Activated T-cell treated with anti-CD3 and anti-CD28 coated beads, Interleukin-2, amount 50 U/mL, for 4 hours (primary cell): ENCODE results near the gene PFDN1. TPM values are rescaled to one million over a fixed set of nuclear protein-coding genes. Genes with fewer than 3 reads are reported as not detected.

Experiments
- ATAC-seq, 2 donors: fragments of 200-7000 bp; cut with Tn5 transposase; one replicate each; pipeline ENCODE4 v1.10.0; 2021
- DNase-seq: peaks from one replicate; pipeline ENCODE4 v3.0.0-alpha.2; 2020
- H3K27me3 Mint-ChIP-seq: one replicate; pipeline ENCODE4 v1.8.0; 2021; ENCODE audit warnings: low read depth, mixed read lengths
- H3K36me3 Mint-ChIP-seq: one replicate; pipeline ENCODE4 v1.8.0; 2022; ENCODE audit warnings: mixed read lengths; ENCODE audit not compliant: insufficient read depth
- H3K4me1 Mint-ChIP-seq: one replicate; pipeline ENCODE4 v1.8.0; 2021; ENCODE audit warnings: low read depth, mixed read lengths
- H3K4me3 Mint-ChIP-seq: one replicate; pipeline ENCODE4 v1.8.0; 2021; ENCODE audit warnings: mild to moderate bottlenecking, moderate library complexity, mixed read lengths
- H3K9me3 Mint-ChIP-seq: one replicate; pipeline ENCODE4 v1.8.0; 2021; ENCODE audit warnings: mixed read lengths
- total RNA-seq, 3 donors: library from RNA; stranded (reverse); gene quantifications; one replicate each; pipeline ENCODE4 v1.2.1, GENCODE V29; 2021

PFDN1 gene
- total RNA-seq, 3 donors from 2014 or later, result 54.1 to 58.8 (median 55.7) TPM

DNA sequence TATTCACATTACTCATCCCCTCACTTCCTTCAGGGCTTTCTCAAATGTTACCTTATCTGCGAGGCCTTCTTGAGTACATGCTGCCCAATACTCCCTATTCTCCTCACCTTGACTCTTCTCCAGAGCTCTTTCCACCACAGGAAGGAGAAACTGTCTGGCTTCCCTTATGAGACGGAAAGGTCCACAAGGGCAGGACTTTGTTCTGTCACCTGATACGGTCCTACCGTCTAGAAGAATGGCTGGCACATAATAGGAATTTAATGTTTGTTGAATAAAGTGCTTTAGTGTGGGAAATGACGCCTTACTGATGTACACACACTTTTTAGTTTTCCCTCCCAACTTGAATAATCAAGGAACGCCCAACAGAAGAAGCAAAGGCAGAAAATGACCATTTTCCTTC, 52.5 kb downstream of the PFDN1 start:
- no peak for DNase-seq
- H3K9me3 Mint-ChIP-seq, result no peaks in the 10 kb centered on the region
- H3K4me3 Mint-ChIP-seq, result no peak overlapping the region
- peaks cover 36% of the 10 kb centered on the region for H3K4me1 Mint-ChIP-seq
- H3K36me3 Mint-ChIP-seq, result peaks cover 6% of the 10 kb centered on the region
- ATAC-seq, result no peak
- no peaks in the 10 kb centered on the region for H3K27me3 Mint-ChIP-seq

DNA sequence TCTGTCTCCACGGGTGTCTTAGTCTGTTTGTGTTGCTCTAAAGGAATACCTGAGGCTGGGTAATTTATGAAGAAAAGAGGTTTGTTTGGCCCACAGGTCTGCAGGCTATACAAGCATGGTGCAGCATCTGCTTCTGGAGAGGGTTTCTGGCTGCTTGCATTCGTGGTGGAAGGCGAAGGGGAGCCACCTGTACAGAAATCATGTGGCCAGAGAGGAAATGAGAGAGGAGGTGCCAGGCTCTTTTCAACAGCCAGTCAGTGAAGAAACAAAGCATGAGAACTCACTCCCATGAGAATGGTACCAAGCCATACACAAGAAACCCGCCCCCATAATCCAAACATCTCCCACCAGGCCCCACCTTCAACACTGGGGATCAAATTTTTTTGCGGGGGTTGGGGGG, 53.4 kb downstream of the PFDN1 start:
- no peak for ATAC-seq
- H3K4me3 Mint-ChIP-seq, result no peak overlapping the region
- no peaks in the 10 kb centered on the region for H3K27me3 Mint-ChIP-seq
- H3K36me3 Mint-ChIP-seq, result peaks cover 13% of the 10 kb centered on the region
- H3K9me3 Mint-ChIP-seq, result no peaks in the 10 kb centered on the region
- peaks cover 45% of the 10 kb centered on the region for H3K4me1 Mint-ChIP-seq
- DNase-seq, result no peak

DNA sequence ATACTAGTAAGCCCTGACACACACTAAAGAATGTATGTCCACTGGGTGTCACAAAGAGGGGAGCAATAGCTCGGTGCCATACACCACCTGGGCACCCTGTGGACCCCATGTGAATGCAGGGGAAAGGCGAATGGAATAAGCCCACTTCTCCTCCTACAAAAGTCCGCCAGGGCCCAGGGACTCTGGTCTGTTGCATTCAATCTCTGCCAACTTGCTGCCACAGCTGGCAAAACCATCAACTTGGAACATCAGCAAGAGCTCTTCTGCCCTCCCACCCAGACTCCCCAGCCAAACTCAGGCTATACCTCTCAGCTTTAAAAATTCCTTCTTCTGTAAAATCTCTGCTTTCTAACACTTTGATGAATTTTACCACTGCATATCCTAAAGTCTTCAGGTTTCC, 54.5 kb downstream of the PFDN1 start:
- Mint-ChIP-seq H3K4me3 (no peak overlapping the region), H3K36me3 (peaks cover 15% of the 10 kb centered on the region), H3K9me3 (no peaks in the 10 kb centered on the region), H3K4me1 (peaks cover 47% of the 10 kb centered on the region), H3K27me3 (no peaks in the 10 kb centered on the region)
- no peak for DNase-seq
- ATAC-seq, result no peak

DNA sequence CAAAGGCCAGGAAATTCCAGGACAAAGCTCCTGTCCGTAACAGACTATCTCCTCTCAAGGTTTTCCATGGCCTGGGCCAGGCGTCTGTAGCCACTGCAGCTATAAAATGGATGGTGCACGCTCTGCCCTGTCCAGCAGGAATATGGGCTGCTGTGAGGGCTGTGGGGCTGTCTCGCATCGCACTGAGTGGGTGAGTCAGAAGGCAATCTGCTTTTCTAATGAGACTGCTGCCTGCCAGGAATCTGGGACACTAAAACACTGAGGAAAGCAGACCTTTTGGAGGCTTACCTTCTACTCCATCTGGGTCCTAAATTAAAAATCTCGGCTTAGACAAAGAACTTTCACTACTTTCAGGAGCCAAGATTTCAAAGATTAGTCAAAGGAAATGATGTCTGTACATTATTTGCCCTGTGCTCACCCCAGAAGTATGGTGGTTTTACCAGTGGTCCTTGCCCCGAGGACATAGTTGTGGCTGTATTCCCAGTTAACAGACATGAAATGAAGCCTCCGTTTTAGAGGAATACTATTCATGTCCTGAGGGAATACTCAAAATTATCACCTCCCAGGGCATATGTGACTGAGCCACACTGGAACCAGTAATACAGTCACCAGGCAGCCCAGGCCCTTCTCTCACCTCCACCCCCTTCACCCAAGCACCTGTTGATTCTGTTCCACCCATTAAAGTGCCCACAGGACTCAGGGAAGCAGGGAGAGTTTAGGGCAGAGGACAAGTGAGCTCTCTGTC, 56.4 kb downstream of the PFDN1 start:
- no peak overlapping the region for H3K4me3 Mint-ChIP-seq
- DNase-seq, result no peak

DNA sequence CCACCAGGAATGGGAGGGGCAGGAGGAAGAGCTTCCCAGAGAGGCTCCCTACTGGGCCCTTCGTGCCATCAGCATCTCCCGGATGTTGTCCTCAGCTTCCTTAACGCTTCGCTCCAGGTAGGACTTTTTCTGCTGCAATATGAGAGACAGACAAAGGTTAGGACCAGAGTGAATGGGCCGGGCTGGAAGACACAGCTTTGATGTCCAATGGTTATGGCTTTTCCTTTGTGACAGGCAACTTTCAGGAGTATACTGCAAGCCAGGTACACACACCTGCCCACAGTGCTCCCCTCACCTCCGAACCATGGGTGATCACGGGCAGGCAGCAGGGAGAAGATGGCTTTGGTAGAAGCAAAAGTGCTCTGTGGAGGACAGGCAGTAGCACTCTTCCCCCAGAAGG, 57.0 kb downstream of the PFDN1 start:
- peaks cover 30% of the 10 kb centered on the region for H3K4me1 Mint-ChIP-seq

More for the DNA sequence above, 56.4 kb downstream of the PFDN1 start:
- no peaks in the 10 kb centered on the region for H3K27me3 Mint-ChIP-seq
- no peaks in the 10 kb centered on the region for H3K9me3 Mint-ChIP-seq
- peaks cover 33% of the 10 kb centered on the region for H3K4me1 Mint-ChIP-seq
- H3K36me3 Mint-ChIP-seq, result peaks cover 15% of the 10 kb centered on the region
- ATAC-seq, result no peak

DNA sequence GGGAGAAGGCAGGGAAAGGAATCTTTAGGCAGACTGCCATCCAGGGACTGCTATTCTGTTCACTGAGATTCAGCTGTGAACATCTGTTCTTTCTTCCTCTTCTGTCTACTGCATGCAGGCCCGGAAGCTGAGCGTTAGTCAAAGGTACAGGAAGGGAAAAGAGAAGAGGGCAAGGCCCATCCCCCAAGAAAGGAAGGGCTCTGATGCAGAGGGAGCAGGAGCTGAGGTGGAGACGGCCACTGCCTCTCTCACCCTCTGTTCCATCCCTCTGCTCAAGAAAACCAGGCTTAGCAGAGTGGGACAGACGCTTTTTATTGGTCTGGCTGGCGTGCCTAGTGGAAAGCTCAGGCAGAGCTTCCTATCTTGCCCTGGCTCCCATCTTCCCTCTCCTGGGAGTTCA, 57.6 kb downstream of the PFDN1 start:
- H3K9me3 Mint-ChIP-seq, result no peaks in the 10 kb centered on the region
- no peak overlapping the region for H3K4me3 Mint-ChIP-seq
- ATAC-seq, result no peak
- H3K4me1 Mint-ChIP-seq, result peaks cover 26% of the 10 kb centered on the region
- no peak for DNase-seq
- H3K27me3 Mint-ChIP-seq, result no peaks in the 10 kb centered on the region
- H3K36me3 Mint-ChIP-seq, result peaks cover 14% of the 10 kb centered on the region

More for the DNA sequence above, 57.0 kb downstream of the PFDN1 start:
- ATAC-seq, result no peak
- Mint-ChIP-seq H3K27me3 (no peaks in the 10 kb centered on the region), H3K4me3 (no peak overlapping the region), H3K36me3 (peaks cover 15% of the 10 kb centered on the region), H3K9me3 (no peaks in the 10 kb centered on the region)
- DNase-seq, result no peak

DNA sequence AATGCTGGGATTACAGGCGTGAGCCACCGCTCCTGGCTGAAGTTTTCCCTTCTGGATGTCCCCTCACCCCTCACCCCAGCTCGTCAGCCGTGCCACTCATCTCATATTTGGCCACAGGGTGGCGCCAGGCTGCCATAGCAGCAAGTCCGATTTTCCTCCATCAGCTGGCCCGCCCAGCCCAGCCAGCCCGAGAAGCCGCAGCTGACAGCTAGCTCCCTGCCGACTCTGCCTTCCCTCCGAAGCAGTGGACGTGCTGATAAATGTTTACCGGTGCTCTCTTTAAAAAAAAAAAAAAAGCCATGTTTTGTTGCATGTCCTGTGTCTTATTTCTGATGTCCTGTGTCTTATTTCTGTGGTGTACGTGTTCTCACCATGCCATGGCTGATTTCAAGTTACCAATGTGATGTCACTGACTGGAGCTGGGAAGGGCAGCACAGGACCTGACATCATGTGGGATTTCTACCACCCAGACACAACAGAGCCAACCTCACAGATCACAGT, 58.3 kb downstream of the PFDN1 start:
- peak; percentile 65 to 80 for ATAC-seq
- no peaks in the 10 kb centered on the region for H3K27me3 Mint-ChIP-seq
- peak; percentile 74 for DNase-seq
- no peak overlapping the region for H3K4me3 Mint-ChIP-seq
- no peaks in the 10 kb centered on the region for H3K9me3 Mint-ChIP-seq
- peaks cover 10% of the 10 kb centered on the region for H3K36me3 Mint-ChIP-seq
- H3K4me1 Mint-ChIP-seq, result peaks cover 20% of the 10 kb centered on the region

DNA sequence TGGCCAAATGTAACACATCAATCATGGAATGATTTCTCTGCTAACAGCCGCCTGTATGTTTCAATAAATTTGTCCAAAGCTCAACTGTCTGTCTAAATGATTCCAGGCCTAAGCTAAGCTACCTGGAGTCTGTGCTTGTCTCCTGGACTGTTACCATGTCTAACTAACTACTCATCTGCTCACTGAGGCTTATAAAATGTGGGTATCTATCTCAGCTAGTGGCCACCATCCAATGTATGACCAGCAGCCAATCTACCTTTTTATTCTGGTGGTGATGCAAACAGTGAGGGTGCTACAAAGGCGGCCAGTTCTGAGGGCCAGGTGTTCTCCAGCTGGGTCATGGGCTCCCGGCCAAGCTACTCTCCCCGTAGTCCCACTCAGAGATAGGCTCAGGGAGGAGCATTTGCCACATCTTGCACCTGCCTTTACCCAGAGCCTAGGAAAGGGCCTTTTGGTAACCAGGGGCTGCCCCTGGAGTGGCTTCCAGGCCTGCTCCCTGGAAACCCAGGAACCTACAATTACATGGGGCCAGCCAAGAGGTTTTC, 59.1 kb downstream of the PFDN1 start:
- Mint-ChIP-seq H3K36me3 (peaks cover 10% of the 10 kb centered on the region), H3K9me3 (no peaks in the 10 kb centered on the region), H3K4me3 (no peak overlapping the region), H3K4me1 (peaks cover 13% of the 10 kb centered on the region), H3K27me3 (no peaks in the 10 kb centered on the region)
- ATAC-seq, result no peak
- no peak for DNase-seq

DNA sequence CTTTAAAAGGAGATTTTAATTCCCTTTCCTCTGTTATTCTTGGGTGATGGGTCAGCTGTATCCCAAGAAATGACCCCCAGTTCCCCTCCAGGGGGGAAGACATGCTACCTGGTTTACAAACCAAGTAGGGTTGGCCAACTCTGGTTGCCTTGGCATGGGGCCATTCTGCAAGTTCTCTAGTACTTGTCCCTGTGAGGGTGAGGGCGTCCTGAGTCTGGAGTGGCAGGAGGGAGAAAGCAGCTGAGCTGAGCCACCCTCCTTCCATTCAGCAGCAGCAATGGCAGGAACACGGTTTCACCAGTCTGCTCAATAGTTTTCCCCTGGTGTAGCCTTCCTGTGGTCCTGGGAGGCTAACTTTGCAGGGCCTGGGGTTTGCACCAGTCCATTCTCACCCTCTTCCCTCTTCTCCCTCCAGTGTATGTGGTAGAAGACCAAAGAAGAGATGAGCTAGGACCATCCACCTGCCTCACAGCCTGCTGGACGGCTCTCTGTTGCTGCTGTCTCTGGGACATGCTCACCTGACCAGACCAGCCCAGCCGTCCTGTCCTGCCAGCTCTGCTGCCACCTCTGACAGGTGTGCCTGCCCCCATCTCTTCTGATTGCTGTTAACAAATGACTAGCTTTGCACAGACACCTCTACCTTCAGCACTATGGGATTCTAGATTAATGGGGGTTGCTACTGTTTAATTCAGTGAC, 59.9 kb downstream of the PFDN1 start:
- ATAC-seq (no peak), DNase-seq (no peak)
- peaks cover 10% of the 10 kb centered on the region for H3K36me3 Mint-ChIP-seq
- H3K4me3 Mint-ChIP-seq, result no peak overlapping the region
- H3K4me1 Mint-ChIP-seq, result peaks cover 13% of the 10 kb centered on the region
- H3K9me3 Mint-ChIP-seq, result no peaks in the 10 kb centered on the region
- H3K27me3 Mint-ChIP-seq, result no peaks in the 10 kb centered on the region

DNA sequence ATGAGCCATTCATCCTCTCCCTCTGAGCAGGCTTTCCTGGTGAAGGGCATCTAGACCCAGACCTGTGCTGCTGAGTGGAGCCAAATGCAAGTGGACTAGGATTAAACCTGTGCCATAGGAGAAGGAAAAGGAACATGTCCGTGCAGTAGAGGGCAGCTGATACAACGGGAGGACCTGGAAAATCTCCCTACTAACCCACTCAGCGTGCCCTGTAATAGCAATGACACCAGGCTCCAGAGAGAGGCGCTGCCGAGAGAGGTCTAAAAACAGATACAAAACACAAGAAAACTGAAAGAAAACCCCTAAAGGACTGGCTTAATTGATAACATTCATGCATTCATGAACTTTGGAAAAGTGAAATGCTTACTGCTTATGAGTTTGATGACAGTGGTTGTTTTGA, 60.8 kb downstream of the PFDN1 start:
- no peaks in the 10 kb centered on the region for H3K9me3 Mint-ChIP-seq
- H3K4me3 Mint-ChIP-seq, result no peak overlapping the region
- ATAC-seq (no peak), DNase-seq (no peak)
- H3K36me3 Mint-ChIP-seq, result peaks cover 10% of the 10 kb centered on the region
- H3K27me3 Mint-ChIP-seq, result no peaks in the 10 kb centered on the region
- peaks cover 13% of the 10 kb centered on the region for H3K4me1 Mint-ChIP-seq

DNA sequence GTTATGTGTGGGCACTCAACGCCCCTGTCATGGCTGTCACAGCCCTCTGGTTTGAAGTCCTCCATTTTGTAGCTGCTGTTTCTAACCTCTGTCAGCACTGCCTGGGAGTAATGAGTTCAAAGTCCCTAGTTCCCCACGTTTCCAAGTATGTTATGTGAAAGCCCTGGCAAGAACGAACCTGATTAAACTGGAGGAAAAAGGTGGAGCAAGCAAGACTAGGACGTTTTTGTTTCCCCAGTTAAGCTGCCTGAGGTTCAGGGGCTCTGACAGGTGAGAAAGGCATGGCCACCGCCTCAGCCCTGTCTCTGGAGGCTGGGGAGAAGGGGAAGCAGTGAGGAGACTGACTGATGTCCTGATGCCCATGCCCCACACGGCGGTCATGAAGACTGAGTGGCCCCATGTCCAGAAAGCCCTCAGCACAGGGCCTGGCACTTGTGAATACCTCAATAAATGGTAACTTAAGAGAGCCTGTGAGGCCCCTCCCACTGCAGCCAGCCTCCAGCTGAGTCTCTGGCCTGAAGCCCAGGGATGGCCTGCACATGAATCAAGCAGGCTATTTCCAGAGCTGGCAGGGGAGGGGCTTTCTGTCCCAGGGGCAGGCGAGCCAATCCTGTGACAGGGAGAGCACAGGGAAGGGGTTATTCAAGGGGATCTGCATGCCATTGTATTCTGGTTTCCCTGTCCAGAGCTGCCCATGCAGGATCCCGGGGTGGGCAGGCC, 61.8 kb downstream of the PFDN1 start:
- peaks cover 10% of the 10 kb centered on the region for H3K36me3 Mint-ChIP-seq
- peaks cover 13% of the 10 kb centered on the region for H3K4me1 Mint-ChIP-seq
- no peaks in the 10 kb centered on the region for H3K27me3 Mint-ChIP-seq

DNA sequence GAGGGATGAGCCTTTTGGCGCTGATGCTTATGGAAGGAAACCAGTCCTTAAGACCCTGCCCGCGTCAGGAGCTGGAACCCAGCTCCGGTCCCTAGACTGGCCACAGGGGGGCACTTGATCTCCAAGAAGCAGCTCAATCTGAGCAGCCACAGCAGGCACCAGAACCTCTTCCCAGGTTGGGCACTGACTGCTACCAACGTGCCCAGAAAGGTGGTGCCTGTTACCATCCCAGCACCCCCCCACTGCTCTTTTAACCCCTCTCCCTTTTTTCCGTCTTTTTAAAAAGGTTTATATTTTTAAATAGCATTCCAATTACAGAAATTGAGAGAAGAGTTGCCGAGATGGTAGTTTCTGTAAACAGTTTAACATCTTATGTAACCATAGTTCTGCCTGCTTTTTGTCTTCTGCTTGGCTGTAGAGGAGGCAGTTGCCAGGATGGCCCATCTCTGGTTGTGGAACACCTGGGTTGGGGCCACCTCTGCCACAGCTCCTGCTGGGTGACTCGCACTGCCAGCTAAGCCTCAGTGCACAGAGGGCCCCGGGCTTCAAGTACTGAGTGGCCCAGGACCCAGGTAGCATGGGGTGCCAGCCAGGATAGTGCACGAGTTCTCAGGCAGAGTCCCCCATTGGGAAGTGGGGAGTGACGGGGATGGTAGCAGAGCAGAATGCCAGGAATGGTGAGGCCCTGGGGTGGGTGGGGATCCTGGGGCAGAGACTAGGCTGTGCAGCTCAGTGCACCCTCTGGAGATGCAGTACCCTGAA, 62.8 kb downstream of the PFDN1 start:
- DNase-seq (peak; percentile 53), ATAC-seq (peak; percentile 60 to 82)
- Mint-ChIP-seq H3K36me3 (peaks cover 7% of the 10 kb centered on the region), H3K9me3 (no peaks in the 10 kb centered on the region), H3K4me3 (no peak overlapping the region), H3K27me3 (no peaks in the 10 kb centered on the region), H3K4me1 (peaks cover 8% of the 10 kb centered on the region)

More for the DNA sequence above, 61.8 kb downstream of the PFDN1 start:
- DNase-seq (no peak), ATAC-seq (no peak)
- Mint-ChIP-seq H3K9me3 (no peaks in the 10 kb centered on the region), H3K4me3 (no peak overlapping the region)

DNA sequence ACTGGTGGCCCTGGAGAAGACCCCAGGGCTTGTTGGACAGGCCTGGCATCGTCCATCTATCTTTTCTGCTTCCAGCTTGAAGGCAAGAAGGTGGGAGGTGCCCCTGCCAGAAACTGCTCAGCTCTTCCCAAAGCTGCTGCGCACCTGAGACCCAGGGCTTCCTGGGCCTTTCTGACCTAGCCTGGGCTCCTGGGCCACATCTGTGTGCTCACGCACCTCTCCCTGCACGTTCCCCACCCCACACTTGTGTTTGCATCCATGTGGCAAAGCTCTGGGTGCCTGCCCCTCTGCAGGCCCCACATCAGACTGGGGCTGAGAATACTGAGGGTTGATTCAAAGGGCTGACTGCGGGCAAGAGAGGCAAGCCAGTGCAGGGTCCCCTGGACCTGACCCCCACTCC, 63.4 kb downstream of the PFDN1 start:
- Mint-ChIP-seq H3K9me3 (no peaks in the 10 kb centered on the region), H3K36me3 (peaks cover 1% of the 10 kb centered on the region)
- ATAC-seq, result no peak

DNA sequence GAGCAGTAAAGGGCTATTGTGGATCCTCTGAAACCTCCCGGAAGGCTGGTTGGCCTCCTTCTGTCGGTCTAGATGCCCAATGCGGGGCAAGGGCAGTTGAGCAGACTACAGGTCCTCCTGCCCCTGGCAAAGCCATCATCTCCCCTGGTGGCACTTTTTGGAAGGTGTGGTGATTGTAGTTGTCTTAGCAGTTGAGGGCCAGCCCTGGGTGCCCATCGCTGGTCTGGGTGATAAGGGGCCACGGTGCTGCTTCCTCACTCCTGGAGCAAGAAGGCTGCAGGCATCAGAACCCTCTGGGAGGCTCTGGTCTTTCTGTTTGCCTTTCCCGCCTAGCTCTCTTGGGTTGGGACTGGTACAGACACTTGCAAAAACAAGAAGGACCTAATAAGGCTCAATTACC, 64.1 kb downstream of the PFDN1 start:
- H3K4me3 Mint-ChIP-seq, result no peak overlapping the region

More for the DNA sequence above, 63.4 kb downstream of the PFDN1 start:
- no peak overlapping the region for H3K4me3 Mint-ChIP-seq
- H3K4me1 Mint-ChIP-seq, result peaks cover 2% of the 10 kb centered on the region
- no peaks in the 10 kb centered on the region for H3K27me3 Mint-ChIP-seq
- DNase-seq, result no peak

More for the DNA sequence above, 64.1 kb downstream of the PFDN1 start:
- H3K4me1 Mint-ChIP-seq, result no peaks in the 10 kb centered on the region
- H3K27me3 Mint-ChIP-seq, result no peaks in the 10 kb centered on the region
- no peaks in the 10 kb centered on the region for H3K9me3 Mint-ChIP-seq
- ATAC-seq (no peak), DNase-seq (no peak)
- no peaks in the 10 kb centered on the region for H3K36me3 Mint-ChIP-seq
